NCI-H748 (cell line): ENCODE results near the gene TATDN3.
"Not testable (repeated sequence)": the region's sequence is repeated elsewhere in the genome, so short reads cannot be mapped to it uniquely, and the experiment has no call there.

Source experiments
- DNase-seq: peaks from one replicate; lab custom pipeline; 2025; ENCODE audit not compliant: unreplicated experiment; lab: John Stamatoyannopoulos, UW

The TATDN3 gene

GRCh38 chr1:212791676-212792395 lies at the start of gene TATDN3, which contains the start of gene NSL1:
Gene TATDN3 (plus strand): TSS chr1:212791894. CDS start chr1:212791922, 28 bp downstream.
Gene NSL1 (minus strand): TSS chr1:212791777. CDS start chr1:212791763, 14 bp downstream.
- peak; percentile 91 for DNase-seq

DNA sequence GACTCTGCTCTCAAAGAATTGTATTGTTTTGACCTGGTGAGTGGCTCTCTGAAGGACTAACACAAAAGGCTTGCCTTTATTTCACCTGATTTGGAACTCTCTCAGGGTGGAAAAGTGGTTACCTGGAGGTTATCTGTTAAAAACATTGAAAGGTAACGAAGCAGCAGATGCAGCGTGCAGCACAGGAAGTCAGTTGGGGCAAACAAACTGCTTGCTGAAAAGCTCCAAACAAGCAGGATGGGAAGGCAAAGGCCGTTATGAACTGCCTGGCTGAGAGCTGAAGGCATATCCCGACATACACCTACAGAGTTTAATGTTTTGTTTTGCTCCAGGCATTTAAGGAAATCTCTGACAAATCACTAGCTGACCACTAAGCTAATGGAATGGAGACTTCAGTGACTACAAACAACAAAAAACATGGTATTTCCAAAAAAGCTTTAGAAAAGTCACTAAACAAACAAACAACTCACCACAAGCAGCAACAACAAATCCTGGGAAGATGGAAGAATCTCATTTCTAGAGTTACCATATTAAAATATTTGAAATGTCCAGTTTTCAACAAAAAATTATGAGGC lies 47.7 kb upstream of the TATDN3 start:
- no peak for DNase-seq

DNA sequence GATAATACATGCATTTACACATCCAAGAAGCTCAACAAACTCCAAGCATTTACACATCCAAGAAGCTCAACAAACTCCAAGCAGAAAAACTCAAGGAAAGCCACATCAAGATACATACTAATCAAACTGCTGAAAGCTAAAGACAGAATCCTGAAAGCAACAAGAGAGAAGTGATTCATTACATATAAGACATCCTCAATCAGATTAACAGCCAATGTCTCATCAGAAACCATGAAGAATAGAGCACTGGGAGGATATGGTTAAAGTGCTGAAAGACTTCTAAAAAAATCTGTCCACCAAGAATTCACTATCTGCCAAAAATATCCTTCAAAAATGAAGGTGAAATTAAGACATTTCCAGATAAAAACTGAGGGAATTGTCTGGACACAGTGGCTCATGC lies 46.4 kb upstream of the TATDN3 start:
- DNase-seq = no peak

DNA sequence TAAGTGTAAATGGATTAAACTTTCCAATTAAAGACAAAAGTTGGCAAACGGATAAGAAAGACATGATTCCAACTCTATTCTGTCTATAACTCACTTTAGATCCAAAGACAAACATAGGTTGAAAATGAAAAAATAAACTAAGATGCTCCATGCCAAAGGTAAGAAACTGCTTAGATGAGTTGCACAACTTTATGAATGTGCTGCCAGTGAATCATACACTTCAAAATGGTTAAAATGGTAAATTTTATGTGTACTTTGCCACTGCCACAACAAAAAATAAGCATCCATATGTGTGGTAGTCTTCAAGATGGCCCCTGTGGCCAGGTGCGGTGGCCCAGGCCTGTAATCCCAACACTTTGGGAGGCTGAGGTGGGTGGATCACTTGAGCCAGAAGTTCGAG lies 45.1 kb upstream of the TATDN3 start:
- DNase-seq = no peak

- DNase-seq = peak; percentile 53
Measured at GRCh38 chr1:212749821-212750535, 41.7 kb upstream of the TATDN3 start.

- no peak for DNase-seq
Measured at GRCh38 chr1:212752252-212752933, 39.3 kb upstream of the TATDN3 start.

- DNase-seq = no peak
Measured at GRCh38 chr1:212752934-212753497, 38.7 kb upstream of the TATDN3 start.

DNA sequence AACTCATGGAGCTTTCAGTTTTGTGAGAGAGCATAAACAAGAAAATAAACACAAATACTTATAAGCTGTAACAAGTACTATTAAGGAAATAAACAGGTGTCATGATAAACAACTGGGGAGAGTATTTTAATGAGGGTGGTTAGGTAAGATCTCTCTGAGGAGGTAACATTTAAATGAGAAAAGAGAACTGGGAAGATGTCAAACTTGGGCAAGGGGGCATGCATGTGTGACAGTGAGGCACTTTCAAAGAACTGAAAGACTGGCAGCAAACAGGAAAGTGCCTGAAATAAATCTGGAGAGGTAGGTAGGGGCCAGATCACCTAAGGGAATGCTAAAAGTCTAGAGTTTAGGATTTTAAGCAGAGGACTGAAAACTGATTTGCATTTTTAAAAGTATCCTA lies 37.9 kb upstream of the TATDN3 start:
- no peak for DNase-seq

DNA sequence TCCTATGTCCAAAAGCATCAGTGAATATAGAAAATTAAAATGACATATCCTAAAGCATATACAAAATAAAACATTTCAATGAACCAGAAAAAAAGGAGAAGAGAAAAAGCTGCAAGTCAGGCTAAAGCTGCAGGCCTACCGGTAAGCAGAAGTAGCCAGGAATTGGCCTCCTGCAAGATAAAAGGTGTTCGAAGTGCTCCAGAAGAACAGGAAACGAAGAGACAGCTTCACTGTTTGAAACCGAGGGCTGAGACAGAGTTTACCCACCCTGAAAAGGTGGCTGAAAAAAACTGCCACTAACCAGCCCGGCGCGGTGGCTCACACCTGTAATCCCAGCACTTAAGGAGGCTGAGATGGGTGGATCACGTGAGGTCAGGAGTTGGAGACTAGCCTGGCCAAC lies 37.5 kb upstream of the TATDN3 start:
- DNase-seq = no peak

GRCh38 chr1:212754680-212755079 lies 37.0 kb upstream of the TATDN3 start:
- DNase-seq = no peak

DNA sequence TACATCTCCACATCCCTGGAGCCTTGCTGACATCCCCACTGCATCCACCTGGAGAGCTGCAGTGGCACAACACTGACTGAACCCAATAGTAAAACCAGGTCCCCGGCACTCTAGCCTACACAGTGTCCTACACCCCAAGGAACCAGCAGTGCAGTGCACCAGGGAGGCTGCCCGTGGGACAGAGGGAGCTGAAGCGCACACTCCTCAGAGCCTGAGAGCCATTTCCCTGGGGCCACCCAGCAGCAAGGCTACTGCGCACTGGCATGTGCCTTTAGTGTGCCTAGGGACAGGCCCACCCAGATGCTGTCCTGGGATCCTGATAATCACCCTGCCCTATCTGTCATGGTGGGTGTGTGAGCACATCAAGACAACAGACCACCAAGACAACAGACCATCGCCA lies 32.0 kb upstream of the TATDN3 start:
- DNase-seq = no peak

GRCh38 chr1:212760126-212760823 lies 31.4 kb upstream of the TATDN3 start:
- peak; percentile 2 for DNase-seq

DNA sequence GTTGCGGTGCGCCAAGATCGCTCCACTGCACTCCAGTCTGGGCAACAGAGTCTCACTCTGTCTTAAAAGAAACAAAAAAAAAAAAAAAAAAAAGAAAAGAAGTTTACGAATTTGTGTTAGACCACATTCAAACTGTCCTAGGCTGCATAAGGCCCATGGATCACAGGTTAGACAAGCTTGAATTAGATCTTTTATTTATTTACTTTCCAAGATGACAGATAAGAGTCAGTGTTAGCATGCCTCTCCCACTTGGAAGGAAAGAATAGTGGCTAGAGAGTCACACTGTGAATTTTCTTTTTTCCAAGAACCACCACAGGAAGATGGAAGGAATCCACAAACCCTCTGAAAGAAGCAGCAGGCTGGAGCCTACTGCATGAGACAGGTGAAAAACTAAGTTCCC lies 29.5 kb upstream of the TATDN3 start:
- no peak for DNase-seq

- DNase-seq = no peak
Measured at GRCh38 chr1:212762839-212763238, 28.9 kb upstream of the TATDN3 start.

DNA sequence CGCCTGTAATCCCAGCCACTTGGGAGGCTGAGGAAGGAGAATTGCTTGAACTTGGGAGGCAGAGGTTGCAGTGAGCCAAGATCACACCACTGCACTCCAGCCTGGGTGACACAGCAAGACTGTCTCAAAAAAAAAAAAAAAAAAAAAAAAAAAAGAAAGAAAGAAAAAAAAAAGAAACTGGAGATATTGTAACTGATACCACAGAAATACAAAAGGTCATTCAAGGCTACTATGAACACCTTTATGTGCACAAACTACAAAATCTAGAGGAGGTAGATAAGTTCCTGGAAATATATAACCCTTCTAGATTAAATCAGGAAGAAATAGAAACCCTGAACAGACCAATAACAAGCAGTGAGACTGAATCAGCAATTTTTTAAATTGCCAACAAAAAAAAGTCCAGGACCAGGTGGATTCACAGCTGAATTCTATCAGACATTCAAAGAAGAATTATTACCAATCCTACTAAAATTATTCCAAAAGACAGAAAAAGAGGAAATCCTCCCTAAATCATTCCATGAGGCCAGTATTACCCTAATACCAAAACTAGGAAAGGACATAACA lies 26.9 kb upstream of the TATDN3 start:
- not testable (repeated sequence) for DNase-seq

DNA sequence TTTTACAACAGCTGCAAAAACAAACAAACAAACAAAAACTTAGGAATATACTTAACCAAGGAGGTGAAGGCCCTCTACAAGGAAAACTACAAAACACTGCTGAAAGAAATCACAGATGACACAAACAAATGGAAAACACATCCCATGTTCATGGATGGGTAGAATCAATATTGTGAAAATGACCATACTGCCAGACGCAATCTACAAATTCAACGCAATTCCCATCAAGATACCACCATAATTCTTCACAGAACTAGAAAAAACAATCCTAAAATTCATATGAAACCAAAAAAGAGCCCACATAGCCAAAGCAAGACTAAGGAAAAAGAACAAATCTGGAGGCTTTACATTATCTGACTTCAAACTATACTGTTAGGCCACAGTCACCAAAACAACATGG lies 24.9 kb upstream of the TATDN3 start:
- DNase-seq = not testable (repeated sequence)

- DNase-seq = no peak
Measured at GRCh38 chr1:212769459-212770167, 22.1 kb upstream of the TATDN3 start.

GRCh38 chr1:212771341-212771740 lies 20.4 kb upstream of the TATDN3 start:
- DNase-seq = no peak

- no peak for DNase-seq
Measured at GRCh38 chr1:212773011-212773410, 18.7 kb upstream of the TATDN3 start.

GRCh38 chr1:212774584-212774983 lies 17.1 kb upstream of the TATDN3 start:
- no peak for DNase-seq
